CD14-positive monocyte (primary cell): Measurements from ENCODE around the gene CNPY3. TPM values are rescaled to one million over a fixed set of nuclear protein-coding genes. Genes with fewer than 3 reads are reported as not detected.

Source experiments
- DNase-seq, 3 donors: peaks; one replicate each; pipeline ENCODE4 v3.0.0-alpha.2; 2011 to 2022
- H2AFZ ChIP-seq: 2 replicates; pipeline ENCODE4 v1.6.0; 2012; ENCODE audit warnings: mild to moderate bottlenecking, low read depth, low read length, inconsistent platforms; ENCODE audit not compliant: insufficient read depth, poor library complexity, severe bottlenecking
- H3K27ac ChIP-seq, 2 donors: 1 replicate in 1 of 2; 2 replicates in 1 of 2; pipeline ENCODE4 v1.5.1; 2012 to 2013; ENCODE audit warnings: low read length in 2 of 2, control low read depth in 1 of 2, inconsistent platforms in 1 of 2, low read depth in 1 of 2, mild to moderate bottlenecking in 1 of 2
- H3K27me3 ChIP-seq, 2 donors: one replicate each; pipeline versions ENCODE4 v1.6.0 to v1.6.1; 2011 to 2013; ENCODE audit warnings: low read length in 2 of 2; ENCODE audit not compliant: control insufficient read depth in 2 of 2, insufficient read depth in 2 of 2
- H3K36me3 ChIP-seq, 2 donors: replicated peaks in 1 of 2; 1 replicate in 1 of 2; 2 replicates in 1 of 2; pipeline versions ENCODE4 v1.5.1 to v1.6.1; 2012 to 2013; ENCODE audit warnings: low read length in 2 of 2, control low read depth in 1 of 2, inconsistent platforms in 1 of 2, mild to moderate bottlenecking in 1 of 2; ENCODE audit not compliant: insufficient read depth in 2 of 2, control insufficient read depth in 1 of 2
- H3K4me1 ChIP-seq, 2 donors: 1 replicate in 1 of 2; 2 replicates in 1 of 2; pipeline versions ENCODE4 v1.5.1 to v1.6.1; 2012 to 2013; ENCODE audit warnings: low read length in 2 of 2, control low read depth in 1 of 2, inconsistent platforms in 1 of 2, mild to moderate bottlenecking in 1 of 2, moderate library complexity in 1 of 2; ENCODE audit not compliant: insufficient read depth in 2 of 2, control insufficient read depth in 1 of 2
- H3K4me2 ChIP-seq: replicated peaks from 2 replicates; pipeline ENCODE3; 2012; ENCODE audit warnings: low read length, moderate library complexity, mild to moderate bottlenecking; ENCODE audit not compliant: poor library complexity, severe bottlenecking; ENCODE audit errors: extremely low read depth
- H3K4me3 ChIP-seq, 3 experiments: fragments of 200-600 bp in 1 of 3; sonication (generic) in 1 of 3; replicated peaks in 1 of 3; 1 replicate in 2 of 3; 2 replicates in 1 of 3; pipeline ENCODE4 v1.5.1; 2011 to 2013; ENCODE audit warnings: low read length in 3 of 3, mild to moderate bottlenecking in 3 of 3, control low read depth in 2 of 3, low read depth in 2 of 3, inconsistent platforms in 1 of 3, moderate library complexity in 1 of 3
- H3K79me2 ChIP-seq: 2 replicates; pipeline ENCODE4 v1.6.0; 2012; ENCODE audit warnings: mild to moderate bottlenecking, control low read depth, inconsistent platforms, low read length, moderate library complexity; ENCODE audit not compliant: insufficient read depth
- H3K9ac ChIP-seq: 2 replicates; pipeline ENCODE4 v1.6.0; 2017; ENCODE audit warnings: low read length, mild to moderate bottlenecking; ENCODE audit not compliant: insufficient read depth, poor library complexity, severe bottlenecking
- H3K9me3 ChIP-seq, 2 donors: replicated peaks in 1 of 2; 1 replicate in 1 of 2; 2 replicates in 1 of 2; pipeline versions ENCODE4 v1.5.1 to v1.6.1; 2012 to 2013; ENCODE audit warnings: low read length in 2 of 2, control low read depth in 1 of 2; ENCODE audit not compliant: control insufficient read depth in 1 of 2, insufficient read depth in 1 of 2
- H4K20me1 ChIP-seq: 2 replicates; pipeline ENCODE4 v1.6.0; 2012; ENCODE audit warnings: mild to moderate bottlenecking, low read length, control low read depth, moderate library complexity; ENCODE audit not compliant: insufficient read depth
- H3K27ac Mint-ChIP-seq, 7 donors: one replicate each; pipeline ENCODE4 v1.8.0; 2020; ENCODE audit warnings: mild to moderate bottlenecking in 7 of 7, mixed read lengths in 7 of 7, moderate library complexity in 6 of 7, inconsistent platforms in 2 of 7
- H3K27me3 Mint-ChIP-seq, 3 donors: one replicate each; pipeline ENCODE4 v1.8.0; 2021 to 2022; ENCODE audit warnings: low read depth in 3 of 3, mild to moderate bottlenecking in 3 of 3, mixed read lengths in 3 of 3, moderate library complexity in 3 of 3, inconsistent platforms in 1 of 3
- H3K36me3 Mint-ChIP-seq, 2 donors: one replicate each; pipeline ENCODE4 v1.8.0; 2020; ENCODE audit warnings: mixed read lengths in 2 of 2, inconsistent platforms in 1 of 2, mild to moderate bottlenecking in 1 of 2
- H3K4me1 Mint-ChIP-seq: one replicate; pipeline ENCODE4 v1.8.0; 2020; ENCODE audit warnings: mild to moderate bottlenecking, mixed read lengths
- H3K4me3 Mint-ChIP-seq, 2 donors: one replicate each; pipeline ENCODE4 v1.8.0; 2020; ENCODE audit warnings: mild to moderate bottlenecking in 2 of 2, mixed read lengths in 2 of 2, moderate library complexity in 1 of 2
- H3K9me3 Mint-ChIP-seq, 7 donors: one replicate each; pipeline ENCODE4 v1.8.0; 2020 to 2022; ENCODE audit warnings: mixed read lengths in 7 of 7, mild to moderate bottlenecking in 6 of 7, moderate library complexity in 6 of 7, inconsistent platforms in 2 of 7
- CTCF ChIP-seq: fragments of 200-600 bp; IDR thresholded peaks from one replicate; pipeline ENCODE4 v1.8.0; 2022; ENCODE audit warnings: antibody characterized with exemption, mild to moderate bottlenecking
- WGBS: methylation state at CpG from one replicate; pipeline ENCODE4 v1.1.5; 2013; ENCODE audit warnings: missing lambda C conversion rate; ENCODE audit not compliant: insufficient coverage; 5-methylcytosine and 5-hydroxymethylcytosine counted together
- intact Hi-C, 2 donors: fragments of 100-400 bp; cut with micrococcal nuclease; formaldehyde crosslinking; loops; one replicate each; pipeline versions ENCODE4 v1.15.0 to v1.15.1; 2023
- polyA plus RNA-seq, 3 donors: library from polyadenylated mRNA; depleted of rRNA in 1 of 3; unstranded in 2 of 3; stranded (reverse) in 1 of 3; fragments of 300-500 nt in 2 of 3; fragments of >200 nt in 1 of 3; fragmentation: Illumina TruSeq in 2 of 3; gene quantifications; 1 replicate in 2 of 3; 2 replicates in 1 of 3; pipeline ENCODE4 v1.2.3, GENCODE V29; 2012 to 2021

Gene CNPY3
- polyA plus RNA-seq, 3 donors: 237 to 295 (median 262) TPM

- H3K4me2 ChIP-seq: no peak overlapping the region
- H3K4me3 ChIP-seq: no peak overlapping the region
- H3K27ac Mint-ChIP-seq: peak overlapping the region in 1 of 7 donors; percentile 41
- H3K4me3 Mint-ChIP-seq: no peak overlapping the region
- H3K36me3 Mint-ChIP-seq: no peaks in the 10 kb centered on the region
- H3K27me3 Mint-ChIP-seq: peaks cover 2 to 4% (median 3%) of the 10 kb centered on the region in 3 donors
- no peaks in the 10 kb centered on the region for H3K9me3 ChIP-seq
- no peak overlapping the region for H3K27ac ChIP-seq
- H2AFZ ChIP-seq: no peak overlapping the region
- WGBS: 90% methylated on average over 15 of the region's 23 CpGs
- H3K9ac ChIP-seq: no peak overlapping the region
- H3K27me3 ChIP-seq: no peaks in the 10 kb centered on the region
- peaks cover 36% of the 10 kb centered on the region for H3K4me1 Mint-ChIP-seq
- intact Hi-C loops: no loop called here
- H3K9me3 Mint-ChIP-seq: no peaks in the 10 kb centered on the region
- peaks cover 4% of the 10 kb centered on the region for H3K79me2 ChIP-seq
- TF ChIP-seq CTCF: no peak
- H3K36me3 ChIP-seq: no peaks in the 10 kb centered on the region
- no peak for DNase-seq
- H3K4me1 ChIP-seq: peaks cover 38 to 44% of the 10 kb centered on the region in 2 donors
- peaks cover 5% of the 10 kb centered on the region for H4K20me1 ChIP-seq
Observed at GRCh38 chr6:42925248-42925857, 3.9 kb upstream of the CNPY3 start.

- Histone ChIP-seq H4K20me1 (peaks cover 45% of the 10 kb centered on the region), H3K4me3 (peak overlapping the region; percentile 72 to 99 (median 86)), H3K79me2 (peaks cover 50% of the 10 kb centered on the region), H3K4me1 (peaks cover 62 to 70% of the 10 kb centered on the region in 2 donors), H2AFZ (peak overlapping the region; percentile 75), H3K27me3 (no peaks in the 10 kb centered on the region), H3K36me3 (peaks cover 17% of the 10 kb centered on the region in 2 donors), H3K27ac (peak overlapping the region; percentile 93 to 97), H3K4me2 (peak overlapping the region; percentile 84), H3K9me3 (no peaks in the 10 kb centered on the region), H3K9ac (peak overlapping the region; percentile 92)
- no peak for TF ChIP-seq CTCF
- Mint-ChIP-seq H3K4me3 (peak overlapping the region; percentile 99), H3K36me3 (peaks cover 22 to 32% of the 10 kb centered on the region in 2 donors), H3K27ac (peak overlapping the region; percentile 98 to 100 (median 99)), H3K27me3 (peaks cover 1 to 3% (median 2%) of the 10 kb centered on the region in 3 donors), H3K9me3 (no peaks in the 10 kb centered on the region), H3K4me1 (peaks cover 59% of the 10 kb centered on the region)
- intact Hi-C loops: loop anchor here (5.0 kb wide), 3 partner anchors 47 to 242 kb away; partner anchors contain the start of genes PEX6 (in 1 of the 2), SRF (in 1 of the 2) and TBCC (in 1 of the 2)
- 0% methylated on average over 9 of the region's 16 CpGs for WGBS
- peak; percentile 84 to 95 (median 93) for DNase-seq
Observed at GRCh38 chr6:42929821-42930360, 611 bp downstream of the CNPY3 start.
